Lower lobe of right lung (tissue), 2 donors: Measurements from ENCODE around the gene EPB41L4B. TPM values are rescaled to one million over a fixed set of nuclear protein-coding genes. Genes with fewer than 3 reads are reported as not detected.
"Not testable (repeated sequence)": the region's sequence is repeated elsewhere in the genome, so short reads cannot be mapped to it uniquely, and the experiment has no call there.

Experiments used
- ATAC-seq, 2 donors: fragments of 200-7000 bp; cut with Tn5 transposase; one replicate each; pipeline ENCODE4 v1.9.1; 2020 to 2022; ENCODE audit warnings: mild to moderate bottlenecking in 2 of 2, moderate library complexity in 2 of 2
- DNase-seq: peaks from one replicate; pipeline ENCODE4 v3.0.0-alpha.2; 2020
- H3K27ac ChIP-seq: fragments of 200-600 bp; one replicate; pipeline ENCODE4 v1.8.0; 2022
- H3K27me3 ChIP-seq: fragments of 200-600 bp; one replicate; pipeline ENCODE4 v1.8.0; 2022; ENCODE audit warnings: low read depth
- H3K36me3 ChIP-seq: fragments of 200-600 bp; one replicate; pipeline ENCODE4 v1.8.0; 2022; ENCODE audit warnings: mild to moderate bottlenecking
- H3K4me1 ChIP-seq: fragments of 200-600 bp; one replicate; pipeline ENCODE4 v1.8.0; 2022
- H3K4me3 ChIP-seq: fragments of 200-600 bp; one replicate; pipeline ENCODE4 v1.8.0; 2022; ENCODE audit warnings: mild to moderate bottlenecking
- H3K9me3 ChIP-seq: fragments of 200-600 bp; one replicate; pipeline ENCODE4 v1.8.0; 2022
- intact Hi-C: fragments of 100-400 bp; cut with DNase I; formaldehyde crosslinking; loops from one replicate; pipeline ENCODE4 v1.11.0; 2022
- total RNA-seq: library from RNA; stranded (reverse); fragmentation: NEBNext Ultra II Directional; extraction: Animal tissue kit (Norgen Biotek cat#: 25700); gene quantifications from one replicate; pipeline ENCODE4 v1.2.1, GENCODE V29; 2021
- TF ChIP-seq, protein P1 (sequence below): fragments of 200-600 bp; IDR thresholded peaks from one replicate; pipeline ENCODE4 v1.8.0; 2022; ENCODE audit warnings: antibody characterized with exemption, mild to moderate bottlenecking
- donor health status: DM: no; HTN: yes; CAD: no; lungs with severe emphysema.

The EPB41L4B gene
- total RNA-seq, 1 donor from 2014 or later: 12.1 TPM

DNA sequence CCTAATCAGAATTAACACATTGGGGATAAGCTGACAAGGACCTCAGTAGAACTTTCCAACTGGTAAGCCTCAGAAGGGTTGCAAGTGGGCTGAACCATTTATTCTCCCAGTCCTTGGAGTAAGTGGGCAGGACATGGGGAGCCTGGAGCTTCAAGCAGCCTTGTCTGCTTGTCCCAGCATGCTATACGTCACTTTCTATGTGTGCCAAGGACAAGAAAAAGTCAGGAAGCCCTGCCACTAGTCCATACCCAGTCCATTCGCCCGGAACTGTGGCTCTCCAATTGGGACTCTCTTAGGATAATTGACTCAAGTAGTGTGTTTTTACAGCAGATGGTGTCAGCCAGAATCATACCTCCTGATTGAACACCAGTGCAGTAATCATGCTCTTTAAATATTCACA lies 91.2 kb downstream of the EPB41L4B start:
- Histone ChIP-seq H3K27me3 (no peaks in the 10 kb centered on the region), H3K4me3 (no peak overlapping the region), H3K27ac (no peak overlapping the region), H3K4me1 (no peaks in the 10 kb centered on the region), H3K9me3 (no peaks in the 10 kb centered on the region), H3K36me3 (no peaks in the 10 kb centered on the region)
- TF ChIP-seq, protein P1, sequence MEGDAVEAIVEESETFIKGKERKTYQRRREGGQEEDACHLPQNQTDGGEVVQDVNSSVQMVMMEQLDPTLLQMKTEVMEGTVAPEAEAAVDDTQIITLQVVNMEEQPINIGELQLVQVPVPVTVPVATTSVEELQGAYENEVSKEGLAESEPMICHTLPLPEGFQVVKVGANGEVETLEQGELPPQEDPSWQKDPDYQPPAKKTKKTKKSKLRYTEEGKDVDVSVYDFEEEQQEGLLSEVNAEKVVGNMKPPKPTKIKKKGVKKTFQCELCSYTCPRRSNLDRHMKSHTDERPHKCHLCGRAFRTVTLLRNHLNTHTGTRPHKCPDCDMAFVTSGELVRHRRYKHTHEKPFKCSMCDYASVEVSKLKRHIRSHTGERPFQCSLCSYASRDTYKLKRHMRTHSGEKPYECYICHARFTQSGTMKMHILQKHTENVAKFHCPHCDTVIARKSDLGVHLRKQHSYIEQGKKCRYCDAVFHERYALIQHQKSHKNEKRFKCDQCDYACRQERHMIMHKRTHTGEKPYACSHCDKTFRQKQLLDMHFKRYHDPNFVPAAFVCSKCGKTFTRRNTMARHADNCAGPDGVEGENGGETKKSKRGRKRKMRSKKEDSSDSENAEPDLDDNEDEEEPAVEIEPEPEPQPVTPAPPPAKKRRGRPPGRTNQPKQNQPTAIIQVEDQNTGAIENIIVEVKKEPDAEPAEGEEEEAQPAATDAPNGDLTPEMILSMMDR: no peak
- intact Hi-C loops: no loop called here
- no peak for ATAC-seq
- DNase-seq: no peak

DNA sequence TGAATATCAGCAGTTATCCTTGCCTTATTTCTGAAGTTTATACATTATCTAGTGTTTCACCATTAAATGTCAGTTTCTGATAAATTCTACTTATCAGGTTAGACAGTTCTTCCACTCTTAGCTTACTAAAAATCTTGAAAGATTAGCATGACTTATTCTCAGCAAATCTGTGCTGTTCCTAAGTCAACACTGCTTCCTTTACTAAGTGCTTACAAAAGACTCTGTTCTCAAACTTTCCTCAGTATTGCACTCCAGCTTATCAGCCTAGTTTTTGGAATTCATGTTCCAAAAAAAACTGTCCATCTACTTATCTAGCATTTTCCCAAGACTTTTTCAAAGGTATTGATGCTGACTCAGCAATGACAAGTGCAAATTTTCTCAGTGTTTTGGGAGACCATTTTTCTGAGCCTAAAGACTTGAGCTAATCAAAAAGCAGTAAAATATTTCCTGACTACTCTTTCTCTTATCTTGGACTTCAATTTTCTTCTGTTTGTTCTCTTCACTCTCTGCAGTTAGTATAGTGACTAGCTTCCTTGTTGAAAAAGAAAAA lies 92.7 kb downstream of the EPB41L4B start:
- H3K36me3 ChIP-seq: no peaks in the 10 kb centered on the region
- H3K27me3 ChIP-seq: no peaks in the 10 kb centered on the region
- TF ChIP-seq, protein P1: no peak
- no peaks in the 10 kb centered on the region for H3K4me1 ChIP-seq
- intact Hi-C loops: no loop called here
- no peak overlapping the region for H3K27ac ChIP-seq
- H3K4me3 ChIP-seq: no peak overlapping the region
- H3K9me3 ChIP-seq: no peaks in the 10 kb centered on the region
- ATAC-seq (no peak), DNase-seq (no peak)

DNA sequence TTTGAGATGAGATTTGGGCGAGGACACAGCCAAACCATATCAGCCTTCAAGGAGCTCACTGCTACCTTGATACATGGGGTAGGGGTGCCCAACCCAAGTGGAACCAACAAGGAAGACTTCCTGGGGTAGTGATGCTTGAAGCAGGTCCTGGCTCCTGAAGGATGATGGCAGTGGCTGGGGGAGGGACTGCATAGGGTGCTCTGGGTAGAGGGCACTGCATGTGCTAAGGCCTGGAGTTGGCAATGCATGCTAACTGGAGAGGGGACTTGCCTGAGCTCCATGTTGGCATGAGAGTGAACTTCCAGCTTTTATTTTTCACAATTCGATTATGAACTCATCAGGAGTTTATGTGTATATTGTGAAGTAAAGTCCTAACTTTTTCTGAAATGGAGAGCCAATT lies 95.2 kb downstream of the EPB41L4B start:
- Histone ChIP-seq H3K4me1 (no peaks in the 10 kb centered on the region), H3K9me3 (no peaks in the 10 kb centered on the region), H3K27ac (no peak overlapping the region), H3K27me3 (no peaks in the 10 kb centered on the region), H3K36me3 (no peaks in the 10 kb centered on the region), H3K4me3 (no peak overlapping the region)
- ATAC-seq: no peak
- intact Hi-C loops: no loop called here
- no peak for DNase-seq
- TF ChIP-seq, protein P1: no peak

DNA sequence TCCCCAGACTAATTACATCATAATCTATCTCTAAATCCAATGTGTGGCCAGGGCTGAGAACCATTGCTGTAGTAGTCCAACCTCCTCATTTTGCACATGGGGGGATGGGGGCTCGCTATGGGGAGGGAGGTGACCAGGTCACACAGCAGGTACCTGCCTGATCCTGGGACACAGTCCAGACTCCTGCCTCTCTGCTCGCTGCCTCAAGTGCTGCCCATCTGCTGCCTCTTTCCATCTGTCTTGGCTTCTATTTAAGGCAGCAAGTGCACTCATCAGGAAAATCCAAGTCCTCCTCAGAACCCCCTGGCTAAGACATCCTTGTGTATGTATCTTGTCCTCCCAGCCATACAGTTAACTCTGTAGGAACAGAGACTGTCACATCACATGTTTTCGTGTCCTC lies 96.1 kb downstream of the EPB41L4B start:
- no peak for DNase-seq
- Histone ChIP-seq H3K36me3 (no peaks in the 10 kb centered on the region), H3K9me3 (no peaks in the 10 kb centered on the region), H3K27ac (no peak overlapping the region), H3K4me1 (no peaks in the 10 kb centered on the region), H3K27me3 (no peaks in the 10 kb centered on the region), H3K4me3 (no peak overlapping the region)
- no peak for ATAC-seq
- TF ChIP-seq, protein P1: no peak
- intact Hi-C loops: no loop called here

DNA sequence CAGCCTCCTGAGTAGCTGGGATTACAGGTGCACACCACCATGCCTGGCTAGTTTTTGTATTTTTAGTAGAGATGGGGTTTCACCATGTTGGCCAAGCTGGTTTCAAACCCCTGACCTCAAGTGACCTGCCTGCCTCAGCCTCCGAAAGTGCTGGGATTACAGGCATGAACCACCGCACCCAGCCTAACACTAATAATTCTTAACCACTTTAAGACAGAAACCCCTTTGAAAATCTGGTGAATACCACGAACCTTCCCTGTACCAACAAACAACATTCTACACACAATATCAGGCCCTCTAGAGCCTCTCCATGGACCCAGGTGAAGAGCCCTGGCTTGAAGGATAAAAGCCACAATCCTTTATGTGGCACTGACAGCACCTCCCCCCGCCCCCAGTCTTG lies 102.6 kb downstream of the EPB41L4B start:
- DNase-seq, H3K9me3 ChIP-seq, H3K4me1 ChIP-seq, H3K27me3 ChIP-seq, H3K36me3 ChIP-seq, H3K27ac ChIP-seq, ATAC-seq, intact Hi-C loops, H3K4me3 ChIP-seq: not testable (repeated sequence)

DNA sequence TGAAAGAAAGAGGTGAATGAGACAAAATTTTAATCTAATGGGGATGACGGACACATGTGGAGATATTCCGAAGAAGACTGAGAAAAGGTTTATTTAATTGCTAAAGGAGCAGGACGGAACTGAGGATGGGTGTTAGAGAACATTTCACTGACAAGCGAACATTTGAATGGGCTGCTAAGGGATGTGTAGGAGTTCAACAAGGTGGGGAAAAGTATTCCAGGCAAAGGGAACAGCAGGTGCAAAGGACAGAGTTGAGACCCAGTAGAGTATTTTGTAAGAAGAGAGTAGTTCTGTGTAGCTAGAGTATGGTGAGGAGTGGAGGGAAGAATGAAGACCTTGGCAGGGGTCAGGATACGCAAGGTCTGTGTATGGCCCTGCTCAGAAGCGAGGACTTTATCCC lies 106.4 kb downstream of the EPB41L4B start:
- H3K27ac ChIP-seq: no peak overlapping the region
- peaks cover 6% of the 10 kb centered on the region for H3K27me3 ChIP-seq
- no peak overlapping the region for H3K4me3 ChIP-seq
- no peaks in the 10 kb centered on the region for H3K4me1 ChIP-seq
- no peaks in the 10 kb centered on the region for H3K9me3 ChIP-seq
- intact Hi-C loops: no loop called here
- no peaks in the 10 kb centered on the region for H3K36me3 ChIP-seq
- ATAC-seq (no peak), DNase-seq (no peak)
- TF ChIP-seq, protein P1: no peak
